ACC112 (cell line): ENCODE results near the gene CLEC18A.
A peak's percentile ranks its signal among the peaks of the same experiment; 100 is the strongest.
"Not testable (repeated sequence)": the region's sequence is repeated elsewhere in the genome, so short reads cannot be mapped to it uniquely, and the experiment has no call there.

ENCODE experiments used
- H2AFZ ChIP-seq: fragments of 200-600 bp; sonication (generic); one replicate; pipeline ENCODE4 v1.6.0; 2017; ENCODE audit warnings: antibody characterized with exemption, low read length; ENCODE audit not compliant: unreplicated experiment
- H3K27ac ChIP-seq: fragments of 200-600 bp; sonication (generic); 2 replicates; pipeline ENCODE4 v1.5.1; 2014; ENCODE audit warnings: low read depth, mild to moderate bottlenecking, antibody characterized with exemption, low read length, moderate library complexity
- H3K27me3 ChIP-seq: fragments of 200-600 bp; sonication (generic); 2 replicates; pipeline ENCODE4 v1.6.1; 2014; ENCODE audit warnings: mild to moderate bottlenecking, antibody characterized with exemption, low read length, moderate library complexity, mixed read lengths; ENCODE audit not compliant: insufficient read depth
- H3K36me3 ChIP-seq: fragments of 200-600 bp; sonication (generic); 2 replicates; pipeline ENCODE4 v1.6.1; 2016; ENCODE audit warnings: mild to moderate bottlenecking, antibody characterized with exemption, low read length, moderate library complexity, mixed read lengths; ENCODE audit not compliant: insufficient read depth
- H3K4me1 ChIP-seq: fragments of 200-600 bp; sonication (generic); one replicate; pipeline ENCODE4 v1.6.1; 2016; ENCODE audit warnings: low read length, mixed read lengths; ENCODE audit not compliant: insufficient read depth, unreplicated experiment, control insufficient read depth
- H3K4me3 ChIP-seq: fragments of 200-600 bp; sonication (generic); 2 replicates; pipeline ENCODE4 v1.5.1; 2014; ENCODE audit warnings: mild to moderate bottlenecking, low read depth, low read length
- H3K79me2 ChIP-seq: fragments of 200-600 bp; sonication (generic); one replicate; pipeline ENCODE4 v1.6.0; 2016; ENCODE audit warnings: low read length; ENCODE audit not compliant: control insufficient read depth, unreplicated experiment, insufficient read depth

CLEC18A gene

DNA sequence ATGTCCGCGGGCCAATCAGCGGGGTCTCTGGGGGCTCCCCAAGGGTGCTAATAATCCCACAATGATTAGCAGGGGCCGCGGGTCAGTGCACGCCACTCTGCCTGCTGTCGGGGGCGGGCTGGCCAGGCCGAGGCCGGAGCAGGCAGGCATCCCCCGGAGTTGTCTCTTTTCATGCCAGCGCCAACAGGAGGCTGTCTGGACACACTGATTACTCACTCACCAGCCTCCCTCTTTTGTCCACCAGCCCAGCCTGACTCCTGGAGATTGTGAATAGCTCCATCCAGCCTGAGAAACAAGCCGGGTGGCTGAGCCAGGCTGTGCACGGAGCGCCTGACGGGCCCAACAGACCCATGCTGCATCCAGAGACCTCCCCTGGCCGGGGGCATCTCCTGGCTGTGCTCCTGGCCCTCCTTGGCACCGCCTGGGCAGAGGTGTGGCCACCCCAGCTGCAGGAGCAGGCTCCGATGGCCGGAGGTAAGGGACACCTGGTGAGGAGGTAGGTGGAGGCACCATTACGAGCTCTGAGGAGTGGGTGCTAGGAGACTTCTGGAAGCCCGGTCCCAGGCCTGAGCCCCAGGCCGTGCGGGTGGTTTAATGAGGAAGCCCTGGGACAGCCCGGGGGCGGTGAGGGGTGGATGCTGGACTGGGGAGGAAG lies at the start of gene CLEC18A:
Gene CLEC18A, plus strand, starts transcription at position 318 of the 655 bp plus-strand sequence. Its CDS starts 33 bp downstream, at position 351.
- H3K27ac ChIP-seq, H3K4me1 ChIP-seq: not testable (repeated sequence)

DNA sequence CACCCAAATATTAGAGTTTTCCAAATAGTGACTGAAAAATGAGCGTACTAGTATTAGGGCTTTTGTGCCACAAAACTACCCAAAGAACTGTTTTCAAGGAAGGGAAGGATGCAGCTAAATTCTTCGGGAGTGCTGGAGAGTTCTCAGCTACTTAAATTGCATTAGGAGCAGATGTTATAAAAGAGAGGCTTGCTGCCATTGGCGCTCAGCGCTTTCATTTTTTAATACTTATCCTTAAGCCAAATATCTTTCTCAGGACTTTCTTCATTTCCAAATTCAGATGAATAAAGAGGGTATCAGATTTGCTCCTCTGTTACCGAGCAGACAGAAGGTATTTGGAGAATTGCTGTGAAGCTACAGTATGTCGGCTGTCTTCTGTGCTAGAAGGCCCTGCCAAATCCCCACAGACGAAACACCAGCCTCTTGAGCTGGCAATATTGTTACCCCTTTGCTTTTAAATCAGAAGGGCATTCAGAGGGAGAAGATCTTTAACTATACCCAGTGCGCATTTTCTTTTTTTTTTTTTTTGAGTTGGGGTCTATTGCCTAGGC lies 47.2 kb upstream of the CLEC18A start:
- Histone ChIP-seq H3K36me3 (no peaks in the 10 kb centered on the region), H3K79me2 (no peaks in the 10 kb centered on the region), H3K4me1 (peaks cover 8% of the 10 kb centered on the region), H3K27me3 (no peaks in the 10 kb centered on the region), H3K4me3 (no peak overlapping the region), H3K27ac (no peak overlapping the region), H2AFZ (no peak overlapping the region)

More for the DNA sequence above, at the start of gene CLEC18A:
- not testable (repeated sequence) for H3K36me3 ChIP-seq, H3K79me2 ChIP-seq, H2AFZ ChIP-seq, H3K4me3 ChIP-seq, H3K27me3 ChIP-seq

DNA sequence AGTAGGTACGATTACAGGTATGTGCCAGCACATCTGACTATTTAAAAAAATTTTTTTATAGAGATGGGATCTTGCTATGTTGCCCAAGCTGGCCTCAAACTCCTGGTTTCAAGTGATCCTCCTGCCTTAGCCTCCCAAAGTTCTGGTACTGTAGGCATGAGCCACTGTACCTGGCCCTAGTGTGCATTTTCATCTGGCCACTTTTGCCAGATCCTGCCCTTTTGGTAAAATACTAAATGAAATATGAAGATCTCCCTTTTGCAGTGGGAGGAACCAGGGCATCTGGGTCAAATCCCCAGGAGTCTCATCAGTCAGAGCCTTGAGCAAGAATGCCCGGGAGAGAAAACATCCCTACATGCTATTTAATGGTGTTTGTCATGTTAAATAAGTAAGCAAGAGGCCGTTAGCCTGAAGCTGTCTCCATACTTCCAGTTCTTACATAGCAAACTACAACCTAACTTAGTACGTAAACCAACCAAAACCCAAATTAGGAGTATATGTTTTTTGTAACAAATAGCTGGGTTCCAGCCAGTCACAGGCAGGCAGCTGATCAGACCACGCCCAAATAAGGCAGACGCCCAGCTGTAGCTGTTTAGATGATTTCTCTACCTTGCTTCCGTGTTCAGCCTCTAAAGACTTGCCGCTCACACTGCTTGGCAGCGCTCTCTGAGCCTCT lies 46.5 kb upstream of the CLEC18A start:
- Histone ChIP-seq H3K27me3 (no peaks in the 10 kb centered on the region), H3K36me3 (no peaks in the 10 kb centered on the region), H3K27ac (no peak overlapping the region), H3K4me3 (no peak overlapping the region), H2AFZ (no peak overlapping the region), H3K4me1 (peaks cover 8% of the 10 kb centered on the region), H3K79me2 (no peaks in the 10 kb centered on the region)

DNA sequence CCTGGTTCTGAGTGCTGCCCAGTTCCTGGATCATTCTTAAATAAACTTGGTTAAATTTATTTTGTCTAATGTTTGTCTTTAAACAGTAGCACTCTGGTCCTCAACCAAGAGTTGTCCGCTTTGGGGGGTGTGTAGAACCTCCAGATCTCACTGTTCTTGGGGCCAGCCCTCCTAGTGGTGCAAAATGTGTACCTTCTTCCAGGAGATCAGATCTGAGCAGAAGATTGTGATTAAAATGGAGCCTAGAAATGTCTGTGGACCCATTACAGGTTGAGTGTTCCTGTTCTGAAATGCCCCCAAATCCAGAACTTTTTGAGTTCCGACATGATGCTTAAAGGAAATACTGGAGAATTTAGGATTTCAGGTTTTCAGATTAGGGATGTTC lies 46.0 kb upstream of the CLEC18A start:
- Histone ChIP-seq H3K4me3 (no peak overlapping the region), H3K36me3 (no peaks in the 10 kb centered on the region), H3K4me1 (peaks cover 8% of the 10 kb centered on the region), H3K27me3 (no peaks in the 10 kb centered on the region), H3K27ac (no peak overlapping the region), H2AFZ (no peak overlapping the region), H3K79me2 (no peaks in the 10 kb centered on the region)

DNA sequence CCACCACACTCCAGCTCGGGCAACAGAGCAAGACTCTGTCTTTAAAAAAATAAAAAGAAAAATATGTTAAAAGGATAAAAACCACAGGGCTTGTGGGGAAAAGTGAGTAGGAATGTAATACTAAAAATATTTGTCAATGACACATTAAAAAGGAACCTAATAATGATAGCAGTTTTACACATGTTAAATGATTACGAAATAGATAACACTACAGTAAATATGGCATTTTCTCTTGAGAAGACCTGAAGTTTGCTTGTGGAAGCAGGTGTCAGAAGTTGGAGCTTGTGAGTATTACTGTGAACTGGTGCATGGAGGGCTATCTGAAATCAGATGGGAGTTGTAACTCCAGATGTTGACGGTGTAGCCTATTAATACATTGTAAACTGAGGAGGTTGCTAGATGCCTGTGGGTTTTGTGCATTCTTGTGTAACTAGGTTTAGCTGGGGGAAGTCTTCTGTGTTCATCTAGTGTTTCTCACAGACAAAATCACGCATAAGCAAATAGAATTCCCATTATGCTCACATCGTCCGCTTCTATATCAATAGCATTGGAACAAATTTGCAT lies 44.2 kb upstream of the CLEC18A start:
- H3K27me3 ChIP-seq: no peaks in the 10 kb centered on the region
- H3K79me2 ChIP-seq: no peaks in the 10 kb centered on the region
- H3K36me3 ChIP-seq: no peaks in the 10 kb centered on the region
- no peak overlapping the region for H3K4me3 ChIP-seq
- peaks cover 8% of the 10 kb centered on the region for H3K4me1 ChIP-seq
- no peak overlapping the region for H2AFZ ChIP-seq
- H3K27ac ChIP-seq: no peak overlapping the region

DNA sequence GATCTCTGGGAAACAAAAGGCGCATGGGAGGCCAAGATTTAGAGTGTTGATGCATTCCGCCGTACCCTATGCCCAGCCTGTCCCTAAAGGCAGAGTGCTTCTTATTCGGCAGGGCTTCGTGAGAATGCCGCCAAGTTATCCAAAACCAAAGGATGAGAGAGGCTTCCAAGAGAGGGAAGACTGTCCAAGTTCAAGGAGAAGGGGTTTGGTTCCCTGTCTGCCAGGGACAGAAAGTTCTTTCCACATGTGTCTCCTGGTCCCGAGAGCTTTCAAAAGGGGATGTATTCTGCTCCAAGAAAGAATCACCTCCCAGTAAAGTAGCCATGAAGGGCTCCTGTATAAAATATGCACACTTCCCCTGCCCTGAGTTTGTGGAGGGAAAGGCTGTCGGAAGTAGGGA lies 42.1 kb upstream of the CLEC18A start:
- Histone ChIP-seq H3K36me3 (no peaks in the 10 kb centered on the region), H3K79me2 (no peaks in the 10 kb centered on the region), H3K4me1 (peaks cover 8% of the 10 kb centered on the region), H3K27ac (no peak overlapping the region), H3K4me3 (no peak overlapping the region), H2AFZ (no peak overlapping the region), H3K27me3 (no peaks in the 10 kb centered on the region)

DNA sequence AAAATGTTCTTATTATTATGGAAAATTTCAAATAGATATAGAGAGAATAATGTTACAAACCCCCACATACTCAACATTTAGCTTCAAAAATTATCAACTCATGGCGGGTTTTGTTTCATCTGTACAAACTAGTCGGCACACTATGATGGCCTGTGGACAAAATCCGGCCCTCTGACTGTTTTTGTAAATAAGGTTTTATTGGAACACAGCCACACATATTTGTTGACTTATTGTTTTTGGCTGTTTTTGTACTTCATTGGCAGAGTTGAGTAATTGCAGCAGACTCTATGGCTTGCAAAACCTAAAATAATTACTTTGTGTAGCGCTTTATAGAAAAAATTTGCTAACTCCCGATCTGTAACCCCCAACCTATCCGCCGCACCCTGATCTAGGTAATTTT lies 41.4 kb upstream of the CLEC18A start:
- Histone ChIP-seq H2AFZ (no peak overlapping the region), H3K4me3 (no peak overlapping the region), H3K79me2 (no peaks in the 10 kb centered on the region), H3K36me3 (no peaks in the 10 kb centered on the region), H3K4me1 (peaks cover 8% of the 10 kb centered on the region), H3K27ac (no peak overlapping the region), H3K27me3 (no peaks in the 10 kb centered on the region)

DNA sequence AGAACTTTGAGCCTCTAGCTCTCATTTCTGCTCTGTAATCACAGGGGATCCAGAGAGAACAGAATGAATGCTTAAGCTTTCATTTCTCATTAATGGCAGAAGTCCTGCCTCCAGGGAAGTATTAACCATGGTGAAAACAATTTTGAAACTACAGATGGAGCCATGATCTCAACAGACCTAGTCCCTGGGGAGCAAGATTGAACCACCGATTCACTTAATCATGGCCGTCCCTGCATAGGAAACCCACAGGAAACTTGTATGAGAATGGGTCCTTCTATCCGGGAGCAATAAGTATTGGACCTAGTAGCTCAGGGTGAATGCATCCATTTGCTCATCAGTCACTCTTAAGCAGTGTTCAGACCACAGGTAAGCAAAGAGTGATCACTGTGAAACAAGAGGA lies 40.2 kb upstream of the CLEC18A start:
- no peaks in the 10 kb centered on the region for H3K27me3 ChIP-seq
- H3K36me3 ChIP-seq: no peaks in the 10 kb centered on the region
- no peaks in the 10 kb centered on the region for H3K79me2 ChIP-seq
- H3K4me3 ChIP-seq: no peak overlapping the region
- no peak overlapping the region for H2AFZ ChIP-seq
- peaks cover 8% of the 10 kb centered on the region for H3K4me1 ChIP-seq
- no peak overlapping the region for H3K27ac ChIP-seq

DNA sequence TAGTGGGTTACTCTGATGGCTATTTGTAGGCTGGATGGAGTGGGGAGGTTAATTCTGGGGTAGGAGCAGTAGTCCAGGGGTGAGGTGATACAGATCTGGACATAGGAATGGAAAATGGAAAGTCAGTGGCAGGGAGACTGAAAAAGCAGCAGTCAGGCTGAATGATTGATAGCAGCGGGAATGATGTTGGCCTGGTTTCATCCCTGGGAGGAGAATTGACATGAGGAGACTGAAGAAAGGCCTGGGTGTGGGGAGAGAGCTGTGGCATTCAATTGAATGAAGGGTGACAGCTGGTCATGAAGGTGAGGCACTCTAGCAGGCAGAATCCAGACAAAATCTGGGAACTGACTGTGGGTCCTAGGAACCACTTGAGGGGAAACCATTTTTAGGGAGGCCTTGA lies 34.7 kb upstream of the CLEC18A start:
- H3K27me3 ChIP-seq: no peaks in the 10 kb centered on the region
- no peaks in the 10 kb centered on the region for H3K36me3 ChIP-seq
- H2AFZ ChIP-seq: no peak overlapping the region
- no peak overlapping the region for H3K4me3 ChIP-seq
- no peak overlapping the region for H3K27ac ChIP-seq
- peaks cover 18% of the 10 kb centered on the region for H3K4me1 ChIP-seq
- no peaks in the 10 kb centered on the region for H3K79me2 ChIP-seq

DNA sequence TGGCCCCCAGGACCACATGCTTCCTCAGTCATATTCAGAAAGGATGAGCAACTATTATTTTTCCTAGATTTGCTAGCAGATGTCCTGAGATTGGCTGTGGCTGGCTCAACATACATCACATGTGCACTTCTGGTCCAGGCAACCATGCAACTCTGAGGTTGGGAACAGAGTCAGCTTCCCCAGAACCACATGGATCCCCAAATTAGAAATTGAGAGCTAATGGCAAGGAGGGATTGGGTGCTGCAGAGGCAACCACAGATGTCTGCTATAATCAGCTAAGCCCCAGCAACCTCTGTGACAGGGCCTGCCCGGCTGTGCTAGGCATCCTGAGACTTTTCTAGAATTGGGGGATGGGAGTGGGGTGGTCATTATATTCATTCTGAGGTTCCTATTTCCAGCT lies 33.8 kb upstream of the CLEC18A start:
- peak overlapping the region; percentile 98 for H3K27ac ChIP-seq
- H2AFZ ChIP-seq: no peak overlapping the region
- H3K36me3 ChIP-seq: no peaks in the 10 kb centered on the region
- peak overlapping the region; percentile 70 for H3K4me3 ChIP-seq
- no peaks in the 10 kb centered on the region for H3K79me2 ChIP-seq
- H3K27me3 ChIP-seq: no peaks in the 10 kb centered on the region
- peaks cover 18% of the 10 kb centered on the region for H3K4me1 ChIP-seq

DNA sequence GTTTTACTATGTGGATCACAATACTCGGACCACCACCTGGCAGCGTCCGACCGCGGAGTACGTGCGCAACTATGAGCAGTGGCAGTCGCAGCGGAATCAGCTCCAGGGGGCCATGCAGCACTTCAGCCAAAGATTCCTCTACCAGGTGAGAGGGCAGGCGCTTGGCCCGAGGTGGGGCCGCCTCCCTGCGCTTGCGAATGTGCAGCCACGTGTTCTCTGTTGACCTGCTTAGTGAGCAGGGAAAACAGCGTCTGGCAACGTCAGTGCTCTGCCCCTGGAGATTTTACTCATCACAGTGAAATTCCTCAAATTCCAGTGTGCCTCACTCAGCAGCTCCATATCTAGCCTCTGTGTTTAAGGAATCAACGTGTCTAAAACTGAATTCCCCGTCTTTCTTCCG lies 33.4 kb upstream of the CLEC18A start:
- H3K27ac ChIP-seq: peak overlapping the region; percentile 98
- no peaks in the 10 kb centered on the region for H3K36me3 ChIP-seq
- peaks cover 18% of the 10 kb centered on the region for H3K4me1 ChIP-seq
- no peaks in the 10 kb centered on the region for H3K79me2 ChIP-seq
- no peaks in the 10 kb centered on the region for H3K27me3 ChIP-seq
- H2AFZ ChIP-seq: peak overlapping the region; percentile 81
- H3K4me3 ChIP-seq: peak overlapping the region; percentile 70
